Measurements from ENCODE around the gene SPDYE3. TPM values are rescaled to one million over a fixed set of nuclear protein-coding genes. Genes with fewer than 3 reads are reported as not detected.
"Not testable (repeated sequence)": the region's sequence is repeated elsewhere in the genome, so short reads cannot be mapped to it uniquely, and the experiment has no call there.

Gene SPDYE3
- total RNA-seq, 1 donor from 2014 or later = not detected

DNA sequence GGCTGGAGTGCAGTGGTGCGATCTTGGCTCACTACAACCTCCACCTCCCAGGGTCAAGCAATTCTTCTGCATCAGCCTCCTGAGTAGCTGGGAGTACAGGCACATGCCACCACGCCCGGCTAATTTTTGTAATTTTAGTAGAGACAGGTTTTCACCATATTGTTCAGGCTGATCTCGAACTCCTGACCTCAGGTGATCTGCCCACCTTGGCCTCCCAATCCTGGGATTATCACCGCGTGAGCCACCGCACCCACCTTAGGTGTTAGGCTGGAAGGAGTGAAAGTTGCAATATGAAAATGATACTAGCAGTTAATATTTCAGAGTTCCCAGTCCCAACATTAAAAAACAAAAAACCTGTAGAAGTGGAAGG, 58.5 kb downstream of the SPDYE3 start:
- DNase-seq (ENCODE audit: low spot score); ATAC-seq; intact Hi-C loops (cut with DNase I): not testable (repeated sequence)

- ATAC-seq (no peak), DNase-seq (ENCODE audit: low spot score) (no peak)
- intact Hi-C loops (cut with DNase I) = no loop called here
Measured at GRCh38 chr7:100366411-100367250, 59.1 kb downstream of the SPDYE3 start.

GRCh38 chr7:100367251-100367620, 59.7 kb downstream of the SPDYE3 start:
- no peak for ATAC-seq
- intact Hi-C loops (cut with DNase I) = no loop called here
- DNase-seq (ENCODE audit: low spot score) = no peak

GRCh38 chr7:100367676-100368613, 60.4 kb downstream of the SPDYE3 start:
- ATAC-seq = peak; percentile 36
- DNase-seq (ENCODE audit: low spot score) = no peak
- intact Hi-C loops (cut with DNase I) = no loop called here

DNA sequence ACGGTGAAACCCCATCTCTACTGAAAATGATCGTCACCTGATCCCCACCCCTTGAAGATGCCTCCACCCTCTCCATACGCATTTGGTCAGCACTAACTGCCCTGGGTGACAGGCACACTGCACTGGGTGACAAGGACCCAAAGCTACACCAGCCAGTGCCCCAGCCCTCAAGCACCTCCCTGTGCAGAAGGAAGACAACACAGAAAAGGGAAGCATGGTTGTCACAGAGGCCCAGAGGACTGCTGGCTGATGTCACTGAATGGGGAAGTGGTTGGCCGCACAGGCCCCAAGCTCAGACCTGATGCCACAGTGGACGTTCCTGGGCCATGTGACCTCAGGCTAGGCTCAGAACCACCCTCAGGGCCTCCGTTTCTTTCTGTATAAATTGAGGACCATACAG, 61.6 kb downstream of the SPDYE3 start:
- DNase-seq (ENCODE audit: low spot score) = no peak
- intact Hi-C loops (cut with DNase I) = no loop called here
- peak; percentile 76 for ATAC-seq

- DNase-seq (ENCODE audit: low spot score) (no peak), ATAC-seq (no peak)
- intact Hi-C loops (cut with DNase I) = no loop called here
Measured at GRCh38 chr7:100370303-100370702, 62.8 kb downstream of the SPDYE3 start.

DNA sequence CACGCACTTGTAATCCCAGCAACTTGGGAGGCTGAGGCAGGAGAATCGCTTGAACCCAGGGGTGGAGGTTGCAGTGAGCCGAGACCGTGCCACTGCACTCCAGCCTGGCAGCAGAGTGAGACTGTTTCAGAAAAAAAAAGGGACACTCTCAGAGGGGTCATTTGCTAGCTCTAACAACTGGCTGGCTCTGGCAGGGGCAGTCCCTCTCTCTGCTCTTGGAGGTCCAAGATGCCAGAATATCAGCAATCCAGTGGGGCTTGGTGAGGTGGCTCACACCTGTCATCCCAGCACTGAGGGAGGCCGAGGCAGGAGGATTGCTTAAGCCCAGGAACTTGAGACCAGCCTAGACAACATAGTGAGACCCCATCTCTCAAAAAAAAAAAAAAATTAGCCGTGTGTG, 63.2 kb downstream of the SPDYE3 start:
- intact Hi-C loops (cut with DNase I) = no loop called here
- DNase-seq (ENCODE audit: low spot score) = no peak
- ATAC-seq = no peak

- ATAC-seq (no peak), DNase-seq (ENCODE audit: low spot score) (peak; percentile 45)
- intact Hi-C loops (cut with DNase I) = no loop called here
Measured at GRCh38 chr7:100371561-100372171, 64.2 kb downstream of the SPDYE3 start.

Other genes with a start within 250 kb of the SPDYE3 start
- gene ZNF3, start 226.0 kb upstream of the SPDYE3 start, total RNA-seq = 25.3 TPM
- gene COPS6, start 218.7 kb upstream of the SPDYE3 start, total RNA-seq = 76.2 TPM
- gene MCM7, start 206.3 kb upstream of the SPDYE3 start, total RNA-seq = 42.4 TPM
- gene AP4M1, start 206.1 kb upstream of the SPDYE3 start, total RNA-seq = 19.5 TPM
- gene TAF6, start 188.3 kb upstream of the SPDYE3 start, total RNA-seq = 30.6 TPM
- gene CNPY4, start 188.1 kb upstream of the SPDYE3 start, total RNA-seq = 21.1 TPM
- gene MBLAC1, start 180.7 kb upstream of the SPDYE3 start, total RNA-seq = 2.5 TPM
- gene LAMTOR4, start 158.8 kb upstream of the SPDYE3 start, total RNA-seq = 114 TPM
- gene TRAPPC14, start 149.0 kb upstream of the SPDYE3 start, total RNA-seq = 15.4 TPM
- 10.8 TPM for gene GAL3ST4, start 139.1 kb upstream of the SPDYE3 start, total RNA-seq
- gene GPC2, start 130.3 kb upstream of the SPDYE3 start, total RNA-seq = 2.7 TPM
- gene STAG3, start 129.8 kb upstream of the SPDYE3 start, total RNA-seq = 11.0 TPM
- 1.2 TPM for gene PVRIG, start 87.8 kb upstream of the SPDYE3 start, total RNA-seq
- gene PILRB, start 50.4 kb downstream of the SPDYE3 start, total RNA-seq = 46.3 TPM
- gene PILRA, start 65.8 kb downstream of the SPDYE3 start, total RNA-seq = 14.6 TPM
- gene ZCWPW1, start 121.0 kb downstream of the SPDYE3 start, total RNA-seq = 8.0 TPM
- gene MEPCE, start 122.1 kb downstream of the SPDYE3 start, total RNA-seq = 37.0 TPM
- 25.3 TPM for gene PPP1R35, start 128.8 kb downstream of the SPDYE3 start, total RNA-seq
- gene SPACDR, start 156.6 kb downstream of the SPDYE3 start, total RNA-seq = 3.6 TPM
- 148 TPM for gene TSC22D4, start 171.5 kb downstream of the SPDYE3 start, total RNA-seq
- gene NYAP1, start 176.2 kb downstream of the SPDYE3 start, total RNA-seq = 9.1 TPM
- 30.6 TPM for gene AGFG2, start 231.5 kb downstream of the SPDYE3 start, total RNA-seq